Colon (tissue), 2 donors: ENCODE data around the gene DLG5.
"Not testable (repeated sequence)": the region's sequence is repeated elsewhere in the genome, so short reads cannot be mapped to it uniquely, and the experiment has no call there.

Experiments
- FAIRE-seq: peaks from 2 replicates; lab custom pipeline; 2012; peaks lifted over from hg19 to GRCh38; lab: Jason Lieb, UNC
- donor health status: control.
- donor health status: control.

Gene DLG5

DNA sequence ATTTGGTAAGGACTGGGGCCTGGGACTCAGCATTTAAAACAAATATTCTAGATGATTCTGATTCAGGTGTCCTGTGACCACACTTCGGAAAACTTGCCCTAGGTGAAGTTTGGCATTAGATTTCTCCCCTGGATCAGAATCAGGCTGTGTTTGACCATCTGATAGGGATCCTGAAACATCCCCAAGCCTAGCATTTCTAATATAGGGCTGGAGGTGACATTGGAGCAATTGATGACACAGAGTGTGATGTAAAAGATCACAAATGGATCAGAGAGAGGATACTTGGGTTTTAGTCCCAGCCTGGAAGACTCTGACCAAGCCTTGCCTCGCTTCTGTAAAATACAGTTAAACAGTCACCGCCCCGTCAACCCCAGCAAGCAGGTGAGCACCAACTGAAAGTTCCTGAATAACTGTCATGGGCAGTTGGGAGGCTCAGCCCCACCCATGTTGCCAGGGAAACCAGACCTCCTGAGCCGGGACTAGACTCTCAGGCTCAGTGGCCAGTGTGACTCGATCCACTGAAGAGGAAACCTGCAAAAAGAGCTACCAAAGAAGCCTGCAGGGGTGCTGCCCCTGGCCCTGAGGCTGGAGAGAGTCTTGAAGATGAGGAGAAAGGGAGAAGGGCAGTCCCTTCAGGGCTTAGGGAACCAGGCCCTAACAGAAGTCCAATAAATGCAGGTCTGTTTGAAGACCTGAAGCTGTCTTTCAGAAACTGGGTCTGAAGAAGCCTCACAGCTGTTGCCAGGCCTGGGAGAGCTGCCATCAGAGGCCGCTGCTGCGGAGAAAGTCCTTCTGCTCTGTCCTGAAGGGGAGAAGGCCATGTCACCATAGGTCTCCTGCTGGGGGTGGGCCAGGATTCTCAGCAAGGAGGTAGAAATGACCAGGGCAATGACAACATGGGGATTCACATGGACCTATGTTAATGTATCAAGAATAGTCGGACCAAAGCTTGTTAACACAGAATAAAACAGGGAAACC lies 162.8 kb downstream of the DLG5 start:
- FAIRE-seq: no peak

DNA sequence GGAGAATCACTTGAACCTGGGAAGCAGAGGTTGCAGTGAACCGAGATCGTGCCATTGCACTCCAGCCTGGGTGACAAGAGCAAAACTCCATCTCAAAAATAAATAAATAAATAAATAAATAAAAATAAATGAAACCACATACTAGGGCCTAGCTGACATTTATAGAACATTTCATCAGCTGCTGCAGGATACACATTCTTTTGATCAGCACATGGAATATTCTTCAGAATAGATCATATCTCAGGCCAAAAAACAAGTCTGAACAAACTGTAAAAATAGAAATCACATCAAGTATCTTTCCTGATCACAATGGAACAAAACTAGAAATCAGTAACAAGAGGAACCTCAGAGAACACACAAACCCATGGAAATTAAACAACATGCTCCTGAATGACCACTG lies 168.1 kb downstream of the DLG5 start:
- not testable (repeated sequence) for FAIRE-seq

GRCh38 chr10:77756319-77757232 lies 170.0 kb downstream of the DLG5 start:
- FAIRE-seq: no peak

- no peak for FAIRE-seq
These were observed 180.4 kb downstream of the DLG5 start for GRCh38 chr10:77746047-77746707.

- no peak for FAIRE-seq
These were observed 182.3 kb downstream of the DLG5 start for GRCh38 chr10:77744245-77744644.

- FAIRE-seq: no peak
These were observed 184.4 kb downstream of the DLG5 start for GRCh38 chr10:77742172-77742571.

DNA sequence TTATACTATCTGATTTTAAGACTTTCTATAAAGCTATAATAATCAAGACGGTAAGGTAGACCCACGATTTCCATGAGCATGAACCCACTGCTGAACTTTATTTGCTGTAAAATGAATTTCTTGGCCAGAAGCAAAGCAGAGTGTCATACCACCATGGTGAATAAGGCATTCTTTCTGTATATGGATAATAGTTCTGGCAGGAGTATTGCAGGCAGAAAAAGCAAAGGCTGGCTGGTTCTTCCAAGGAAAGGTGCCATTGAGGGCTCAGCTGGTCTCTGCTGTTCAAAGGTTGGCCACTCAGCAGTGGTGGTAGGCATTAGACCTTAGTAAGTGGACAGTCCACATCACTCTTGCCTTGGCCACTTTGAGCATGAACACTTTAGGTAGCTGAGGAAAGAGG lies 184.8 kb downstream of the DLG5 start:
- no peak for FAIRE-seq
